Measurements from ENCODE around the gene SSR1.
A peak's percentile ranks its signal among the peaks of the same experiment; 100 is the strongest.
"Not testable (repeated sequence)": the region's sequence is repeated elsewhere in the genome, so short reads cannot be mapped to it uniquely, and the experiment has no call there.

SSR1 gene

GRCh38 chr6:7264686-7265384 is 48.2 kb downstream of the SSR1 start:
- Mint-ChIP-seq H3K27me3 (no peaks in the 10 kb centered on the region), H3K27ac (no peak overlapping the region), H3K4me3 (no peak overlapping the region), H3K9me3 (no peaks in the 10 kb centered on the region), H3K36me3 (ENCODE audit: low read depth) (no peaks in the 10 kb centered on the region), H3K4me1 (ENCODE audit: low read depth) (peaks cover 66% of the 10 kb centered on the region)
- intact Hi-C loops (cut with micrococcal nuclease), result no loop called here

GRCh38 chr6:7264041-7264440 is 49.0 kb downstream of the SSR1 start:
- H3K36me3 Mint-ChIP-seq (ENCODE audit: low read depth), result peaks cover 5% of the 10 kb centered on the region
- H3K4me1 Mint-ChIP-seq (ENCODE audit: low read depth), result peaks cover 73% of the 10 kb centered on the region
- H3K9me3 Mint-ChIP-seq, result no peaks in the 10 kb centered on the region
- no peak overlapping the region for H3K27ac Mint-ChIP-seq
- no peak overlapping the region for H3K4me3 Mint-ChIP-seq
- H3K27me3 Mint-ChIP-seq, result no peaks in the 10 kb centered on the region
- intact Hi-C loops (cut with micrococcal nuclease), result no loop called here

GRCh38 chr6:7263519-7263805 is 49.5 kb downstream of the SSR1 start:
- H3K27me3 Mint-ChIP-seq, H3K4me3 Mint-ChIP-seq: not testable (repeated sequence)

GRCh38 chr6:7262746-7263518 is 50.1 kb downstream of the SSR1 start:
- Mint-ChIP-seq H3K9me3 (no peaks in the 10 kb centered on the region), H3K4me1 (ENCODE audit: low read depth) (peaks cover 74% of the 10 kb centered on the region), H3K4me3 (no peak overlapping the region), H3K27me3 (no peaks in the 10 kb centered on the region), H3K36me3 (ENCODE audit: low read depth) (peaks cover 5% of the 10 kb centered on the region), H3K27ac (peak overlapping the region; percentile 95)
- intact Hi-C loops (cut with micrococcal nuclease), result no loop called here

More at GRCh38 chr6:7263519-7263805, 49.5 kb downstream of the SSR1 start:
- H3K36me3 Mint-ChIP-seq (ENCODE audit: low read depth); intact Hi-C loops (cut with micrococcal nuclease); H3K9me3 Mint-ChIP-seq: not testable (repeated sequence)
- Mint-ChIP-seq H3K27ac (peak overlapping the region; percentile 50), H3K4me1 (ENCODE audit: low read depth) (peaks cover 73% of the 10 kb centered on the region)

GRCh38 chr6:7261852-7262461 is 51.0 kb downstream of the SSR1 start:
- H3K9me3 Mint-ChIP-seq, result no peaks in the 10 kb centered on the region
- H3K4me3 Mint-ChIP-seq, result peak overlapping the region; percentile 93
- H3K4me1 Mint-ChIP-seq (ENCODE audit: low read depth), result peaks cover 74% of the 10 kb centered on the region
- intact Hi-C loops (cut with micrococcal nuclease), result no loop called here
- H3K27me3 Mint-ChIP-seq, result no peaks in the 10 kb centered on the region
- H3K27ac Mint-ChIP-seq, result peak overlapping the region; percentile 95
- peaks cover 5% of the 10 kb centered on the region for H3K36me3 Mint-ChIP-seq (ENCODE audit: low read depth)

GRCh38 chr6:7261032-7261841 is 51.8 kb downstream of the SSR1 start:
- Mint-ChIP-seq H3K9me3 (no peaks in the 10 kb centered on the region), H3K4me3 (peak overlapping the region; percentile 93), H3K36me3 (ENCODE audit: low read depth) (peaks cover 5% of the 10 kb centered on the region), H3K4me1 (ENCODE audit: low read depth) (peaks cover 73% of the 10 kb centered on the region), H3K27ac (peak overlapping the region; percentile 95), H3K27me3 (no peaks in the 10 kb centered on the region)
- intact Hi-C loops (cut with micrococcal nuclease), result no loop called here

- Mint-ChIP-seq H3K27ac (peak overlapping the region; percentile 95), H3K4me3 (peak overlapping the region; percentile 93), H3K36me3 (ENCODE audit: low read depth) (peaks cover 5% of the 10 kb centered on the region), H3K9me3 (no peaks in the 10 kb centered on the region), H3K27me3 (no peaks in the 10 kb centered on the region), H3K4me1 (ENCODE audit: low read depth) (peaks cover 77% of the 10 kb centered on the region)
- intact Hi-C loops (cut with micrococcal nuclease), result no loop called here
These were observed 52.5 kb downstream of the SSR1 start for GRCh38 chr6:7260291-7261031.

- Mint-ChIP-seq H3K9me3 (no peaks in the 10 kb centered on the region), H3K4me1 (ENCODE audit: low read depth) (peaks cover 98% of the 10 kb centered on the region), H3K27me3 (no peaks in the 10 kb centered on the region), H3K4me3 (no peak overlapping the region), H3K36me3 (ENCODE audit: low read depth) (peaks cover 5% of the 10 kb centered on the region), H3K27ac (peak overlapping the region; percentile 94)
- intact Hi-C loops (cut with micrococcal nuclease), result no loop called here
These were observed 54.7 kb downstream of the SSR1 start for GRCh38 chr6:7258231-7258763.

- Mint-ChIP-seq H3K9me3 (no peaks in the 10 kb centered on the region), H3K4me1 (ENCODE audit: low read depth) (peaks cover 98% of the 10 kb centered on the region), H3K27me3 (no peaks in the 10 kb centered on the region), H3K4me3 (no peak overlapping the region), H3K27ac (peak overlapping the region; percentile 94), H3K36me3 (ENCODE audit: low read depth) (peaks cover 5% of the 10 kb centered on the region)
- intact Hi-C loops (cut with micrococcal nuclease), result no loop called here
These were observed 55.3 kb downstream of the SSR1 start for GRCh38 chr6:7257521-7258230.

- no peak overlapping the region for H3K4me3 Mint-ChIP-seq
- H3K36me3 Mint-ChIP-seq (ENCODE audit: low read depth), result peaks cover 5% of the 10 kb centered on the region
- intact Hi-C loops (cut with micrococcal nuclease), result no loop called here
- peak overlapping the region; percentile 94 for H3K27ac Mint-ChIP-seq
- H3K9me3 Mint-ChIP-seq, result no peaks in the 10 kb centered on the region
- H3K4me1 Mint-ChIP-seq (ENCODE audit: low read depth), result peaks cover 97% of the 10 kb centered on the region
- no peaks in the 10 kb centered on the region for H3K27me3 Mint-ChIP-seq
These were observed 56.2 kb downstream of the SSR1 start for GRCh38 chr6:7256785-7257184.

GRCh38 chr6:7255918-7256317 is 57.1 kb downstream of the SSR1 start:
- Mint-ChIP-seq H3K9me3 (no peaks in the 10 kb centered on the region), H3K27me3 (no peaks in the 10 kb centered on the region), H3K4me3 (peak overlapping the region; percentile 51), H3K36me3 (ENCODE audit: low read depth) (peaks cover 10% of the 10 kb centered on the region), H3K4me1 (ENCODE audit: low read depth) (peaks cover 96% of the 10 kb centered on the region), H3K27ac (peak overlapping the region; percentile 94)
- intact Hi-C loops (cut with micrococcal nuclease), result no loop called here

GRCh38 chr6:7254980-7255835 is 57.8 kb downstream of the SSR1 start:
- peaks cover 96% of the 10 kb centered on the region for H3K4me1 Mint-ChIP-seq (ENCODE audit: low read depth)
- H3K27ac Mint-ChIP-seq, result peak overlapping the region; percentile 94
- H3K9me3 Mint-ChIP-seq, result no peaks in the 10 kb centered on the region
- peaks cover 17% of the 10 kb centered on the region for H3K36me3 Mint-ChIP-seq (ENCODE audit: low read depth)
- intact Hi-C loops (cut with micrococcal nuclease), result no loop called here
- no peaks in the 10 kb centered on the region for H3K27me3 Mint-ChIP-seq
- H3K4me3 Mint-ChIP-seq, result peak overlapping the region; percentile 51

Measured in dendritic cell treated with granulocyte-macrophage colony-stimulating factor and Interleukin-4, amounts not matched to agents 40 ng/mL and 50 ng/mL, for 4 days (primary cell).